ENCODE data around the gene CBR1. TPM values are rescaled to one million over a fixed set of nuclear protein-coding genes. Genes with fewer than 3 reads are reported as not detected.

CBR1 gene
- total RNA-seq (100 to 1,000 TPM in 1 of 2 donors, 10 to 100 TPM in 1; 78.9 to 137 TPM), polyA plus RNA-seq (ENCODE audit: insufficient read depth, low read depth, low replicate concordance) (44.1 TPM)
- long read RNA-seq, donor 1, transcript CBR1-201 (3 exons, 1,293 nt): major isoform, 46 of 65 reads
- long read RNA-seq, donor 1, partial matches to known transcripts: 18 of 65 reads
- long read RNA-seq, donor 1, other reads (novel, unspliced or antisense): 0 of 65 reads
- long read RNA-seq, donor 2, transcript CBR1-201 (3 exons, 1,293 nt): major isoform, 35 of 42 reads
- long read RNA-seq, donor 2, partial matches to known transcripts: 5 of 42 reads
- long read RNA-seq, donor 2, other reads (novel, unspliced or antisense): 0 of 42 reads

DNA sequence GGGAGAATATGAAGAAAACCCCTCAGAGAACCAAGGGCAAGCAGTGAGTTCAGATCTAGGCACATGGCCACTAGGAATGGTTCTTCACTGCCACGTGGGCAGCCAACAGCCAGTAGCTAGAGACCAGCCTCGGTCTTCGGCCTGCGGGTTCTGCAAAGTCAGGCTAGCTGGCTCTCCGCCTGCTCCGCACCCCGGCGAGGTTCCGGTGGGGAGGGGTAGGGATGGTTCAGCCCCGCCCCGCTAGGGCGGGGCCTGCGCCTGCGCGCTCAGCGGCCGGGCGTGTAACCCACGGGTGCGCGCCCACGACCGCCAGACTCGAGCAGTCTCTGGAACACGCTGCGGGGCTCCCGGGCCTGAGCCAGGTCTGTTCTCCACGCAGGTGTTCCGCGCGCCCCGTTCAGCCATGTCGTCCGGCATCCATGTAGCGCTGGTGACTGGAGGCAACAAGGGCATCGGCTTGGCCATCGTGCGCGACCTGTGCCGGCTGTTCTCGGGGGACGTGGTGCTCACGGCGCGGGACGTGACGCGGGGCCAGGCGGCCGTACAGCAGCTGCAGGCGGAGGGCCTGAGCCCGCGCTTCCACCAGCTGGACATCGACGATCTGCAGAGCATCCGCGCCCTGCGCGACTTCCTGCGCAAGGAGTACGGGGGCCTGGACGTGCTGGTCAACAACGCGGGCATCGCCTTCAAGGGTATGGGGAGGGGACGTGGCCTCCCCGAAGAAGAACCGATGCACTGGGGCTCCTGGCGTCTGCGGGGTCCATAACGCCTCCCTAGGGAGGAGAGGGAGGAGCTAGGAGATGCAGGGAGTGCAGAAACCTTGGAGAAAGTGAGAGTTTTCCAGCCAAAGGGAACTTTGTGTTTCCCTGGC is at the start of gene CBR1:
Gene CBR1, plus strand, starts transcription at position 312 of the 871 bp plus-strand sequence. Its CDS starts 92 bp downstream, at position 404.
- intact Hi-C loops (cut with DNase I; ENCODE audit: low total_unique reads): no loop called here
- 0 to 2% methylated on average over 15 to 69 of the region's 71 CpGs for WGBS, 2 donors
- Histone ChIP-seq H3K4me3 (peak within 1 kb of the TSS; percentile 74 to 76), H3K27ac (peak within 1 kb of the TSS; percentile 72 to 84), H3K27me3 (no peaks in the 10 kb centered on the region), H3K4me1 (peaks cover 13% of the 10 kb centered on the region), H3K9me3 (no peaks in the 10 kb centered on the region), H3K36me3 (ENCODE audit: low read depth, missing control alignments) (no peaks in the 10 kb centered on the region)
- peak; percentile 96 for DNase-seq
- TF ChIP-seq POLR2A (IDR thresholded peaks at IDR 0.05): peak; percentile 25
- TF ChIP-seq, protein P1, sequence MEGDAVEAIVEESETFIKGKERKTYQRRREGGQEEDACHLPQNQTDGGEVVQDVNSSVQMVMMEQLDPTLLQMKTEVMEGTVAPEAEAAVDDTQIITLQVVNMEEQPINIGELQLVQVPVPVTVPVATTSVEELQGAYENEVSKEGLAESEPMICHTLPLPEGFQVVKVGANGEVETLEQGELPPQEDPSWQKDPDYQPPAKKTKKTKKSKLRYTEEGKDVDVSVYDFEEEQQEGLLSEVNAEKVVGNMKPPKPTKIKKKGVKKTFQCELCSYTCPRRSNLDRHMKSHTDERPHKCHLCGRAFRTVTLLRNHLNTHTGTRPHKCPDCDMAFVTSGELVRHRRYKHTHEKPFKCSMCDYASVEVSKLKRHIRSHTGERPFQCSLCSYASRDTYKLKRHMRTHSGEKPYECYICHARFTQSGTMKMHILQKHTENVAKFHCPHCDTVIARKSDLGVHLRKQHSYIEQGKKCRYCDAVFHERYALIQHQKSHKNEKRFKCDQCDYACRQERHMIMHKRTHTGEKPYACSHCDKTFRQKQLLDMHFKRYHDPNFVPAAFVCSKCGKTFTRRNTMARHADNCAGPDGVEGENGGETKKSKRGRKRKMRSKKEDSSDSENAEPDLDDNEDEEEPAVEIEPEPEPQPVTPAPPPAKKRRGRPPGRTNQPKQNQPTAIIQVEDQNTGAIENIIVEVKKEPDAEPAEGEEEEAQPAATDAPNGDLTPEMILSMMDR (IDR thresholded peaks at IDR 0.05): peak in 1 of 3 experiments; percentile 2

DNA sequence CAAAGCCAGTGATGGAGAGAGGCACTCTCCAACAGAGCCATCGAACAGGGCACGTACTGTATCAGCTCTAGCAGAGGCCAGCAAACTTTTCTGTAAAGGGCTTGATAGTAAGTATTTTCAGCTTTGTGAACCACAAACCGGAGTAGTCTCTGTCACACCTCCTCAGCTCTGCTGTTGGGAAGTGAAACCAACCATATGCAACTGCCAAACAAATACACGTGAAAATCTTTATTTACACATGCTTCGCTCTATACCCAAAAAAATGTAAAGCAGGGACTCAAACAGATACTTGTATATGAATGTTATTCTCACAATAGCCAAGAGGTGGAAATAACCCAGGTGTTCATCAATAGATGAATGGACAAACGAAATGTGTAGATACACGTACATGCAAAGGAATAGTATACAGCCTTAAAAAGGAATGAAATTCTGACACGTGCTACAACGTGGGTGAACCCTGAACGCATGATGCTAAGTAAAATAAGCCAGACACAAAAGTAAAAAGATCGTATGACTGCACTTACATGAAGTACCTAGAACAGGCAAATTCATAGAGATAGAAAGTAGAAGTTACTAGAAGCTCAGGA is 48.5 kb upstream of the CBR1 start:
- Histone ChIP-seq H3K9me3 (no peaks in the 10 kb centered on the region), H3K27ac (no peak overlapping the region), H3K27me3 (no peaks in the 10 kb centered on the region), H3K4me3 (no peak overlapping the region), H3K4me1 (no peaks in the 10 kb centered on the region), H3K36me3 (ENCODE audit: low read depth, missing control alignments) (no peaks in the 10 kb centered on the region)
- 94 to 96% methylated on average over 11 of the region's 11 CpGs for WGBS, 2 donors
- intact Hi-C loops (cut with DNase I; ENCODE audit: low total_unique reads): no loop called here
- no peak for DNase-seq
- TF ChIP-seq POLR2A (IDR thresholded peaks at IDR 0.05): no peak
- TF ChIP-seq, protein P1 (IDR thresholded peaks at IDR 0.05): no peak

DNA sequence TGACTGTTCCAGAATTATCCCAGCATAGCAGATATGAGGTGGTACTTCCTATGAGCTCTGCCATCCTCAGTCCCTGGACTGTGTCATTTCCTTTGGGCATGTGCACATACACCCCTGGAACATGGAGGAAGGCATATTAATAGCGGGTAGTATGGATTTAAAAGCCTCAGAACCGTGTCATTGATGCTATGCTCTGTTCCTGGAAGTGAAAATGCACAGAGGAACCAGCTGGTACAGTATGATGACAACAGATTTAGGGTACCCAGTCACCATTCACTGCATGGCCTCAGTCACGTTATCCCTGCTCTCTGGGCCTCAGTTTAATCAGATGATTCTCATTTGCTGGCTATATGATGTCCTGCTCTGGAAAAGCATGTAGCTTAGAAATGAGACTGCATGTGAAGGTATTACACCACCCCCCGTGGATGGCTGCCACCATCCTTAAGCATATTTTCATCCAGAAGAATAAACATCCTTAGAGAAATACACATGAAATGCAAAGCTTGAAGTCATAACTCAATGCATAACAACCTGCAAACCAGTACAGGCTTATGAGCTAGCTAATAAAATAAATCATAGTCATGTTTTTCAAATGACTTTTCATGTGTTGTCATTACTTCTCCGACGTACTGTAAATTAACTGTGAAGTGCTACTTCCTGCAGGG is 47.3 kb upstream of the CBR1 start:
- H3K4me3 ChIP-seq: no peak overlapping the region
- no peak for TF ChIP-seq POLR2A (IDR thresholded peaks at IDR 0.05)
- TF ChIP-seq, protein P1 (IDR thresholded peaks at IDR 0.05): no peak
- no peaks in the 10 kb centered on the region for H3K27me3 ChIP-seq
- no peaks in the 10 kb centered on the region for H3K9me3 ChIP-seq
- no peaks in the 10 kb centered on the region for H3K36me3 ChIP-seq (ENCODE audit: low read depth, missing control alignments)
- intact Hi-C loops (cut with DNase I; ENCODE audit: low total_unique reads): no loop called here
- H3K4me1 ChIP-seq: no peaks in the 10 kb centered on the region
- no peak for DNase-seq
- WGBS, 2 donors: 70 to 78% methylated on average over 6 of the region's 6 CpGs
- no peak overlapping the region for H3K27ac ChIP-seq

DNA sequence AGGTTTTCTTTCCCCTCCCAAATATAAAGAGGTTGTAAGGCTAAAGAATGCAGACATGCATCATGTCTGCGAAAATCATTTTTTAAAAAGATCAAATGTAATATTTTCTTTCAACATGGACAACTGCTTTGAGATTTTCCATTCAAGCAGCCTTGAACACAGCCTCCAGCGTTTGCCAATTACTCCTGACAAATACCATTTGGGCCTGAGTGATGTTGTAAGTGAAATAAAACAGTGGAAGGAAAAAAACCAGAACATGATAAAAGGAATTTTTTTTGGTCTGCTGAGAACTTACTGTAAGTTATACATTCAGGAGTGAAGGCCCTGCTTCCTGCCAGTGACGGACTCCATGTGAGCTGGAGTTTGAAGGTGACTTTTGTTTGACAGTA is 46.7 kb upstream of the CBR1 start:
- Histone ChIP-seq H3K27ac (no peak overlapping the region), H3K27me3 (no peaks in the 10 kb centered on the region), H3K4me3 (no peak overlapping the region), H3K4me1 (no peaks in the 10 kb centered on the region), H3K36me3 (ENCODE audit: low read depth, missing control alignments) (no peaks in the 10 kb centered on the region), H3K9me3 (no peaks in the 10 kb centered on the region)
- TF ChIP-seq POLR2A (IDR thresholded peaks at IDR 0.05): no peak
- TF ChIP-seq, protein P1 (IDR thresholded peaks at IDR 0.05): no peak
- whole genome bisulfite sequencing, 2 donors: 63 to 65% methylated on average over 3 of the region's 3 CpGs
- DNase-seq: no peak
- intact Hi-C loops (cut with DNase I; ENCODE audit: low total_unique reads): no loop called here

Measured in testis (tissue), 5 donors.